ENCODE data around the gene RFWD3. TPM values are rescaled to one million over a fixed set of nuclear protein-coding genes. Genes with fewer than 3 reads are reported as not detected.

RFWD3 gene
- total RNA-seq, 1 donor from 2014 or later = 30.5 TPM

- no peak for DNase-seq
- H3K27me3 Mint-ChIP-seq (ENCODE audit: unreplicated experiment) = no peaks in the 10 kb centered on the region
- no peaks in the 10 kb centered on the region for H3K36me3 Mint-ChIP-seq (ENCODE audit: unreplicated experiment)
- peaks cover 4% of the 10 kb centered on the region for H3K9me3 Mint-ChIP-seq (ENCODE audit: unreplicated experiment)
- no peak overlapping the region for H3K27ac Mint-ChIP-seq (ENCODE audit: unreplicated experiment)
- TF ChIP-seq, protein P1, sequence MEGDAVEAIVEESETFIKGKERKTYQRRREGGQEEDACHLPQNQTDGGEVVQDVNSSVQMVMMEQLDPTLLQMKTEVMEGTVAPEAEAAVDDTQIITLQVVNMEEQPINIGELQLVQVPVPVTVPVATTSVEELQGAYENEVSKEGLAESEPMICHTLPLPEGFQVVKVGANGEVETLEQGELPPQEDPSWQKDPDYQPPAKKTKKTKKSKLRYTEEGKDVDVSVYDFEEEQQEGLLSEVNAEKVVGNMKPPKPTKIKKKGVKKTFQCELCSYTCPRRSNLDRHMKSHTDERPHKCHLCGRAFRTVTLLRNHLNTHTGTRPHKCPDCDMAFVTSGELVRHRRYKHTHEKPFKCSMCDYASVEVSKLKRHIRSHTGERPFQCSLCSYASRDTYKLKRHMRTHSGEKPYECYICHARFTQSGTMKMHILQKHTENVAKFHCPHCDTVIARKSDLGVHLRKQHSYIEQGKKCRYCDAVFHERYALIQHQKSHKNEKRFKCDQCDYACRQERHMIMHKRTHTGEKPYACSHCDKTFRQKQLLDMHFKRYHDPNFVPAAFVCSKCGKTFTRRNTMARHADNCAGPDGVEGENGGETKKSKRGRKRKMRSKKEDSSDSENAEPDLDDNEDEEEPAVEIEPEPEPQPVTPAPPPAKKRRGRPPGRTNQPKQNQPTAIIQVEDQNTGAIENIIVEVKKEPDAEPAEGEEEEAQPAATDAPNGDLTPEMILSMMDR (IDR thresholded peaks at IDR 0.05; ENCODE audit: partially characterized antibody, unreplicated experiment) = no peak
- no peaks in the 10 kb centered on the region for H3K4me1 Mint-ChIP-seq (ENCODE audit: low read depth, unreplicated experiment)
- H3K4me3 Mint-ChIP-seq (ENCODE audit: unreplicated experiment) = no peak overlapping the region
Observed at GRCh38 chr16:74711938-74712337, 45.3 kb upstream of the RFWD3 start.

- TF ChIP-seq, protein P1 (IDR thresholded peaks at IDR 0.05; ENCODE audit: partially characterized antibody, unreplicated experiment) = no peak
Observed at GRCh38 chr16:74710401-74710800, 43.7 kb upstream of the RFWD3 start.

GRCh38 chr16:74709441-74709877, 42.8 kb upstream of the RFWD3 start:
- peaks cover 4% of the 10 kb centered on the region for H3K9me3 Mint-ChIP-seq (ENCODE audit: unreplicated experiment)
- peak; percentile 90 for DNase-seq
- H3K4me3 Mint-ChIP-seq (ENCODE audit: unreplicated experiment) = no peak overlapping the region
- H3K4me1 Mint-ChIP-seq (ENCODE audit: low read depth, unreplicated experiment) = no peaks in the 10 kb centered on the region
- no peaks in the 10 kb centered on the region for H3K36me3 Mint-ChIP-seq (ENCODE audit: unreplicated experiment)
- TF ChIP-seq, protein P1 (IDR thresholded peaks at IDR 0.05; ENCODE audit: partially characterized antibody, unreplicated experiment) = peak; percentile 94
- H3K27me3 Mint-ChIP-seq (ENCODE audit: unreplicated experiment) = no peaks in the 10 kb centered on the region
- no peak overlapping the region for H3K27ac Mint-ChIP-seq (ENCODE audit: unreplicated experiment)

More at GRCh38 chr16:74710401-74710800, 43.7 kb upstream of the RFWD3 start:
- H3K27me3 Mint-ChIP-seq (ENCODE audit: unreplicated experiment) = no peaks in the 10 kb centered on the region
- H3K4me3 Mint-ChIP-seq (ENCODE audit: unreplicated experiment) = no peak overlapping the region
- DNase-seq = no peak
- no peak overlapping the region for H3K27ac Mint-ChIP-seq (ENCODE audit: unreplicated experiment)
- H3K36me3 Mint-ChIP-seq (ENCODE audit: unreplicated experiment) = no peaks in the 10 kb centered on the region
- H3K4me1 Mint-ChIP-seq (ENCODE audit: low read depth, unreplicated experiment) = no peaks in the 10 kb centered on the region
- peaks cover 4% of the 10 kb centered on the region for H3K9me3 Mint-ChIP-seq (ENCODE audit: unreplicated experiment)

DNA sequence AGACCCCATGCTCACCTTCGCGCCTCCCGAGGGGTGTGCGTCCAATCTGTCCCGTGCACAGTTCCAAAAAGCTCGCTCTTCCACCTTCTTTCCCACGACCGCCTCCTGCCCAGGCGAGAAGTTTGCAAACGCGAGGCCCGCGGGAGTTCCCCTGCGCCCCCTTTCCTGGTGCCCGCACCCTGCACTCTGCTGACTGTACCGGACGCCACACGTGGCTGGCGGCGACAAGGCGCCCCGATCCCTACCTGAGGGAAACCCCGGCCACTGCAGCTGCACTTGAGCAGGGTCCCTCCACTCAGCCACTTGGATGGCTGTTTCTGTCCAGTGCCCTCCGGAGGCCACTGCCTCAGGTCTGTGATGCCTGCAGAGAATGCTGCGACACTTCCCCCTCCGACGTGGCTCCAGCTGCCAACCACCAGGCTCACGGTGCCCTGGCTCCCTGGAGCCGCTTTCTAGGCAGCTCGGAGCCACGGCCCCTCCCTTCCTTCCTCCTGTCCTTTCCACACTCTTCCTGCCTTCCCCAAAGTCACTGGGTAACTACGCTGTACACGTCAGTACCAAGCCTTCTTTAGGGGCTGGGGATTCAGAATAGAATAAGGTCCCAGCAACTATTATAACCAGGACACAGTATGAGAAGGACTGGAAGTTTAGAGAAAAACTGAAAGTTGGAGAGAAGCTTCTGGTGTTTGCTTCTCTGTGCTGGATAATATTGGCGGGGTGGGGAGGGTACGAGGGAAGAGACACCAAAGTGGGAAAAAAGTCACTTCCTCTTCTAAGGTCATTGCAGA, 34.0 kb upstream of the RFWD3 start, which contains the start of gene MLKL:
Gene MLKL, minus strand, starts transcription at position 425 of the 788 bp plus-strand sequence. CDS start 5,105 bp downstream, outside the sequence.
- H3K9me3 Mint-ChIP-seq (ENCODE audit: unreplicated experiment) = no peaks in the 10 kb centered on the region

More for the DNA sequence above, 34.0 kb upstream of the RFWD3 start, which contains the start of gene MLKL:
- DNase-seq = peak; percentile 31
- H3K4me3 Mint-ChIP-seq (ENCODE audit: unreplicated experiment) = peak within 1 kb of the TSS; percentile 84
- H3K27ac Mint-ChIP-seq (ENCODE audit: unreplicated experiment) = no peak within 1 kb of the TSS
- H3K4me1 Mint-ChIP-seq (ENCODE audit: low read depth, unreplicated experiment) = no peaks in the 10 kb centered on the region
- TF ChIP-seq, protein P1 (IDR thresholded peaks at IDR 0.05; ENCODE audit: partially characterized antibody, unreplicated experiment) = no peak
- H3K27me3 Mint-ChIP-seq (ENCODE audit: unreplicated experiment) = peaks cover 8% of the 10 kb centered on the region
- no peaks in the 10 kb centered on the region for H3K36me3 Mint-ChIP-seq (ENCODE audit: unreplicated experiment)

All from glutamatergic neuron (in vitro differentiated cells).